NT2/D1 (cell line): ENCODE measurements around the gene RFLNA.

ENCODE experiments used
- SUZ12 ChIP-seq: IDR thresholded peaks from 2 replicates; pipeline ENCODE4 v1.6.1; 2011; ENCODE audit not compliant: insufficient read length, insufficient read depth; ENCODE audit errors: extremely low read depth
- YY1 ChIP-seq: IDR thresholded peaks from 2 replicates; pipeline ENCODE4 v1.6.1; 2011; ENCODE audit not compliant: insufficient read length, insufficient read depth
- ZNF274 ChIP-seq: IDR thresholded peaks from 2 replicates; pipeline ENCODE4 v1.6.1; 2011; ENCODE audit warnings: mild to moderate bottlenecking, low read depth, low read length

DNA sequence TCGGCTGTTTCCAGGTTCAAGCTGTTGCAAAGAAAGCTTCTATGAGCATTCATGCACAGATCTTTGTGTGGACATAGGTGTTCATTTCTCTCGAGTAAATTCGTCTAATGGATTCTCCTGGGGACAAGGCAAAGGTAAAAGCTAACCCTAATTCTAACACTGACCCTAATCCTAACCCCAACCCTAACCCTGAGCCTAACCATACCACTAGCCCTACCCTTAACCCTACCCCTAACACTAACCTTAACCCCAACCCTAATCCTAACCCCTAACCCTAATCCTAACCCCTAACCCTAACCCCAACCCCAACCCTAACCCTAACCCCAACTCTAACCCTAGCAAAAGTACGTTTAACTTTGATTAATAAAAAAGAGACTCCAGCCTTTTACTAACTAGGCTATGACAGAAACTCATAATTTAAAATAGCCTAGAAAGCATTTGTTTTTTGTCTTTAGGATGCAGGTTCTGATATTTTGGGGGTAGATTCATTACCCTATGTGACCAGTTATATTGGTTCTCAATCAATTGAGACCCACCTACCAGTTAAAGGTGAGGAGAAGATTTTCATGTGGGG is 27.6 kb upstream of the RFLNA start:
- TF ChIP-seq ZNF274 (no peak), YY1 (no peak), SUZ12 (no peak)
